H1 (cell line): Measurements from ENCODE around the gene TMEM161B. TPM values are rescaled to one million over a fixed set of nuclear protein-coding genes. Genes with fewer than 3 reads are reported as not detected.

ENCODE experiments used
- ASH2L ChIP-seq: fragments of 200-600, 300-600 bp; sonication (generic); IDR thresholded peaks from one replicate; pipeline ENCODE4 v1.7.1; 2017; ENCODE audit warnings: low read length
- GTF2F1 ChIP-seq: IDR thresholded peaks from 2 replicates; pipeline ENCODE4 v1.6.1; 2012; ENCODE audit warnings: low read depth, low read length, improper control_type of control experiment, borderline replicate concordance
- SP4 ChIP-seq: IDR thresholded peaks from 2 replicates; pipeline ENCODE4 v1.6.1; 2012; ENCODE audit warnings: low read length, inconsistent platforms
- polyA plus RNA-seq, 7 experiments: library from polyadenylated mRNA; depleted of rRNA in 3 of 7; stranded (reverse) in 5 of 7; unstranded in 2 of 7; fragments of >200 nt in 5 of 7; fragments of 200-250 nt in 2 of 7; gene quantifications; 1 replicate in 5 of 7; 2 replicates in 1 of 7; 4 replicates in 1 of 7; pipeline versions ENCODE4 v1.2.1 to v1.2.3, GENCODE V29; 2011 to 2013; ENCODE audit warnings: missing spikeins in 2 of 7, mixed read lengths in 2 of 7
- total RNA-seq: library from RNA; stranded (reverse); fragmentation: NEBNext Ultra II Directional; extraction: Animal tissue kit (Norgen Biotek cat#: 25700); gene quantifications from 2 replicates; pipeline ENCODE4 v1.2.1, GENCODE V29; 2021

TMEM161B gene
- total and polyA plus RNA-seq, 2 of the 8 experiments (the other 6 are each of a cell fraction or from before 2014, with no cell fraction given) = 7.4 to 13.8 TPM

- TF ChIP-seq ASH2L (no peak), GTF2F1 (no peak), SP4 (no peak)
Observed at GRCh38 chr5:88258636-88259035, 10.0 kb downstream of the TMEM161B start (continued).
